NCI-H748 (cell line): ENCODE measurements around the gene PPP1R1C.
A peak's percentile ranks its signal among the peaks of the same experiment; 100 is the strongest.

ENCODE experiments used
- DNase-seq: peaks from one replicate; lab custom pipeline; 2025; ENCODE audit not compliant: unreplicated experiment; lab: John Stamatoyannopoulos, UW

Gene PPP1R1C

DNA sequence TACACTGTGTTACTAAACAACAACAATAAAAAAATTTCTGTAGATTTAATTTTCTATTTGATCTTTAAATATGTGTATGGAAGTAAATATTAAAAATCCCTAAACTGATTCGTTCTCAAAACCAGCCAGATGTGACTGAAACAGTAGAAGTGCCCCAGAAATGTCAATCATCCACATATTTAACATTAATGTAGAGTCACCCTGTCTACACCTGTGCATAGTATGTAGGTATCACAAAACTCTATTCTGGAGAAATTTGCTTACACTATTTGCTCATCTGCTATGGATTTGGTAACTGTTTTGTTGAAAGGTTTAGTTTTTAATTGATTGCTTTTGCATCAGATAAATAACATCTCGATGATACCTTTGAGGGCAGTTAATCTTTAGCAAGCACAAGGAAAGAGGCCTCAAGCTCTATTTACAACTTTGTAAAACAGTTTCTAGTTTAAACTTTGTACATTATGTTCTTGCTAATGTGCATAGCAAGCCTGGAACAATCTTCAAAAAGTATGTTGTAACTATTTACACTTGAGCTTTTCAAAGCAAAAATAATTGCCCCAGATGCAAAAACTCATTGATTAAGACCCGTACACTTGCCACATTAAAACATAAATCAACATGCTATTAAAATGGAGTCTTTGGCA, 76.8 kb downstream of the PPP1R1C start:
- DNase-seq, result no peak

DNA sequence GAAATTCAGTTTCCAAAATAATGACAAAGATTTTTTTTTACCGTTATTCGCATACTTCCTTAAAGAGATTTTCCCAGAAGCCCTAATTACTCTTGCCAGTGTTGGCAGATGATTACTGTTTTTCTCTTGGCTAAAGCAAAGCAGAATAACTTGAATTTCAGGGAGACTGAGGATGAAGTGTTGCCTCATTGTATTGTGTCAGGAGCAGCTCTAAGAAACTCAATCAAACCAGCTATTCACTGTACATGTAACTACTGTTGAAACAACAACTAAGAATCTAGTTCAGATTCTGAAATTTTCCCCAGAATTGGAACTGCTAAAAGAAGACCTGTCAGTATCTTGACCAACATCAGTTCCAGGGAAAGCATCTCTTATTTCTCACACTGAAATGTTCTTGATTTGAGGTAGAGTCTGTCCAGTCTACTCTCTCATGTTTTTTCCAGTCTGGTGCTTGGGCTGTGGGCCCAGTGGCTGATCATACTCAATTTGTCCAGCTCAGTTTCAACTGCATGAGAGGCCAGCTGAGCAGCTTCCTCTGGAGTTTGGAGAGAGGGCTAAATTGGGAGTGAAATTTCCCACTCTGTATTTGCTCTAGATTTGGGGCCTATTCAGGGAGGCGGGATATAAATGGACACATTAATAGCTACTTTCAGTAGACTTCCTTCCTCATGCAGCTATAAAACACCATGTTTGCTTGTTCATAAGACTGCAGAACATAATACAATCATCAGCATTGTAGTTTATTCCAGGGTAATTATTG, 78.5 kb downstream of the PPP1R1C start:
- DNase-seq, result no peak

DNA sequence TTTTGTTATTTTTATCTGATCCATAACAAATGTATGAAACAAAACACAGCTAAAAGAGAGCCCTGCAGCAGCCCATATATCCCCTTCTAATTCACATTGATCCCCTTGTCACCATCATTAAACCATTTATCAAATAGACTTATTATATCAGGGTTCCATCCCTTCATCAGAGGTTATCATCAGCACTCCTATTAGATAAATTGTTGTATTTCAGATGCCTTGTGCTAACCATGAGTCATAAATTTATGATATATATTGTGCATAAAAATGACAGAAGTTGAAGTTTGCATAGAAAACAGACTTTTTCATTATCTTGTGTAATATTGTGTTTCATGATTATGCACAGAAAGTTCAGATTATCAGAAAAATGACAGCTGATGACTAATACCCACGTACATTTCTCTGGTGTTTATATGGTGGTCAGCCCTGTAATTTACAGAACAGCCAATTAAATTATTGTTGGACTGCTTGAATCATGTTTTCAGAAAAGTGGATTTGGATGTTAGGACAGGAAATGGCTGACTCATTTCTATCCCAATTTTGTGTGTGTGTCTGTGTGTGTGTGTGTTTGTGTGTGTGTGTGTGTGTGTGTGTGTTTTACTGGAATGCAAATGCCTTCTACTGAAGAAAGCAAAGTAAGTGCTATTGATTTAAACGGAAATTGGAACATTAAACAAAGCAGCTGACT, 80.9 kb downstream of the PPP1R1C start:
- DNase-seq, result peak; percentile 15

DNA sequence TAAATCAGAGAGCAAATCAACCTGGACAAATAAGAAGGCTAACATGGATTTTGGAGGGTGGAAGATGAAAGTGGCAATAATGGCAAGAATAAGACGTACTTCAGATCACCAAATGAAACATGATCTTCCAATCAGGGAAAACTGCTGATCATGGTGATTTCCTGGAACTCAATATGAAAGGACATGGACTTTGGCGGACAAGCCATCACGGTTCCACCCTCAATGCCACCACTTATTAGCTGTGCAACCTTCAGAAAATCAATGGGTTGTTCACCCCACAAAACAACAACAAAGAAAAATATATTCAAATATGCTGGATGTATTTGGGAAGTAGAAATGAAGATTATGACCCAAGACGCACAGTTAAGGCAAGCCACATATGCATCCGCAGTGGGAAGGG, 81.7 kb downstream of the PPP1R1C start:
- DNase-seq, result no peak

DNA sequence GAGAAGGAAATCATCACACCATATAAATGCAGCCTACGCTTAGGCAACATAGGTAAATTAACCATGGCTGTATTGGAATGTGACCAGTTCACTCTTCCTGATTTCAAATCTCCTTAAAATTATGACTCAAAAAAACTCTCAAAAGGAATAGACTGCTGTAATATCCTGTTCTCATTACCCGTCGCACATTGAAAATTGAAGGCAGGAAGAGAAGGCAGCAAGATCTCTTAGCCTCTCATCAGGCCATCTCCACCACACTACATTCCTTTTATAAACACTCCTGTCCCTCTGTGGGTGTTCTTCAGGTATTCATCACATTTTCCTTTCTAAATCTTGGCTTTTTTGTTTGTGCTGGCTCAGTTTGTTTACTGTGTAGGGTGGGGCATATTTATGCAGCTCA, 83.2 kb downstream of the PPP1R1C start:
- DNase-seq, result no peak

DNA sequence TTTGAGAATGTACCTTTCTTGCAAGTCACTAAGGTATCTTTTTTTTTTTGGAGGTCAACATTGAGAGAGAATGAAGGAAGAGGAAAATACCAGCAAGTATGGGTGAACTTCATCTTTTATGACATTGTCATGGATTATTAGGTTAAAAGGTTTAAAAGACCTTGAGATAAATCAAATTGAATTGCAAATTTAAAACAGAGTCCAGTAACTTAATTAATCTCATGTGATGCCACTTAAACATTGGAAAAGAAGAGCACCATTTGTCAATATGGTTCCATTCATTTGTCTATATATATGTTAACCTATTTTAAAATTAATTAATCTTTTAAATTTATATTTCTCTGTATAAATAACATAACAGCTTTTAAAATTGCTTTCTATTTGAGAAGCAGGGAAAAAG, 83.8 kb downstream of the PPP1R1C start:
- no peak for DNase-seq

DNA sequence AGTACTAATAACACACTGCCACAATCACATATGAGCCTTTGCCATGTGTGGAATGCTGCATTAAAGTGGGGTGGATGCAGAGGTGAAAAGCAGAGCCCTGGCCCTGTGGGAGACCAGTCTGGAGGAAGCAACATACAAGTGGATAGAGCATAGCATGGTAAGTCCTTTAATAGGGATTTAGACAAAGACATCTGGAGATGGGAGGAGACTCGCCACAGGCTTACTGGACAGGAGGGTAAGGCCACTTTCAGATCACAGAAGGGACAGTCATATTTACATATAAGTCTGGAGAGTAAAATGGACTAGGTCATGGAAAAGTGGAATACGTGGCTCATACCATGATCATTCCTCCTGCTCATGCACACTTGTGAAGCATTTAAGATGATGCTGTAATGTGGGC, 84.3 kb downstream of the PPP1R1C start:
- DNase-seq, result no peak

DNA sequence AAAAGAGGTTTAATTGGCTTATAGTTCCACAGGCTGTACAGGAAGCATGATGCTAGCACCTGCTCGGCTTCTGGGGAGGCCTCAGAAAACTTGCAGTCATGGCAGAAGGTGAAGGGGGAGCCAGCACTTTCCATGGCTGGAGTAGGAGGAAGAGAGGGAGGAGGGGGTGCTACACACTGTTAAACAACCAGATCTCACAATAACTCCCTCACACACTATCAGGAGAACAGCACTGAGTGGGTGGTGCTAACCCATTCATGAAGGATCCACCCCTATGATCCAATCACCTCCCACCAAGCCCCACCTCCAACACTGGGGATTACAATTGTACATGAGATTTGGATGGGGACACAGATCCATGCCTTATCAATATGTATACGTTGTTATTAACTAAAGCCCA, 85.1 kb downstream of the PPP1R1C start:
- DNase-seq, result no peak

DNA sequence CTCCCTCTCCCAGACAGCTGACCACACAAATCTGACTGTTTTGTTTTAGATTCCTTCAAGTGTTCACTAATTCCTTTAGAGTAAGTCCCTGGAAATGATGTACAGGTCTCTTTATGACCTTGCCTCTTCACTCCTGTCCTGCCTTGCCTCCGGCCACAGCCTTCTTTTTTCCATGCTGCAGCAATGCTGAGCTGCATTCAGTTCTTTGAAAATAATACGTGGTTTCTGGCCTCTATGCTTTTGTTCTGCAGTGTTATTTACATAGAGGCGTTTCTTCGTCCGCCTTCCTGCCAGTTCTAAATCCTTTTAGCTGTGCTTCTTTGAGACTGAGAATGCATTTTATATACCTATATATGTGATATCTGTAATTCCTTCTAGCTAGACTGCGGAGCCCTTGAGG, 87.2 kb downstream of the PPP1R1C start:
- DNase-seq, result no peak

DNA sequence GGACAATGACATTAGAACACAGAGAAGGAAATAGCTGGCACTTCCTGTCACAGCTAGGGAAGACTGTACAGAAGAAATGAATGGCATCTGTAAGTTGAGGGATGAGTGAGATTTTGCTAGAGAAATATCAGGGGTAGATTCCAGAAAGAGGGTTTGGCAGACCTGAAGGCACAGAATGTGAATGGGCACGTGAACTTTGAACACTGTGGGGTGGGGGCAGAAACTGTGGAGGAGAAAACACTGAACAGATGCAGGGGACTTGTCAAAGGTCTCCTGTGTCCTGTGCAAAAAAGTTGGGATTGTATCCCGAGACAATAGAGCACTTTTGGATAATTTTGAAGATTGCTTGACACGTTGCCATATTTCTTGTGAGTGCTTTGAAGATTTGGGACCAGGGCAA, 88.0 kb downstream of the PPP1R1C start:
- DNase-seq, result no peak

DNA sequence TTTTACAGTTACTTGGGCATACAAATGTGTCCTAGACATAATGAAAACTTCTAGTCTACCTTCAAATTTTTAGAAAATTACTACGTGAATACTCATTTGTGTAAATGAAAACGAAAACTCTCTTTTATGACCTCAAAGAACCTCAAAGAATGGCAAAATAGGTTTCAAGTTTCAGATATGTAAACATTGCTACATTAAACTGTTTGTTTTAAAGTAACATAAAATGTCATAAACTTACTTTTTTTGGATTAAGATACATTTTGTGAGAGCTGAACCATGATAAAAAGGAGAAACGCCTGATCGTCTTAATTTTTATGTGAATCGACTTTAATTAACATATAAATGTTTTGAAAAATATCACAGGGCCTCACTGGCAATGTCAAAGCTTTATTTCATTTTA, 91.4 kb downstream of the PPP1R1C start:
- DNase-seq, result peak; percentile 33

DNA sequence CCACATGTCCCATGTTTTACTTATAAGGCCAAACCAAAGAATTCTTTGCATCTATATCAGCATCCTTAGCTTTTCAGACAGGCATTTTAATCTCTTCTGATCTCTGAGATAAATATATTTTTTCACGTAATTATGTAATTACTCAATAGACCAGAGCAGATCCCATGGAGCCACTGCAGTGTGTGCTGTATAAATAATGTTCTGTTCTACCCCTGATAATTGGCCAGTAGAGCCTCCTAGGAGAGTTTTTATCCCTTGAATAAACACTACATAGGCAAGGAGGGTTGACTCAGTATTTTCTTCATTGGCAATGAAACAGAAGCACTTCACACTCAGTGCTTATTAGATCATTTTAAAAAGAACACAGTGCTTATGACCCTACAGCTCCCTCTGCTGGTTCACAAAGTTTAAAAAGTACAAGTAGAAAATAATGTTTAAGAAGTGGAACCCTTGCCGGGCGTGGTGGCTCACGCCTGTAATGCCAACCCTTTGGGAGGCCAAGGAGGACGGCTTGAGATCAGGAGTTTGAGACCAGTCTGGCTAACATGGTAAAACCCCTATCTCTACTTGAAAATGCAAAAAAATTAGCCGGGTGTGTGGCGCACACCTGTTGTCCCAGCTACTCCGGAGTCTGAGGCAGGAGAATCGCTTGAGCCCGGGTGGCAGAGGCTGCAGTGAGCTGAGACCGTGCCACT, 91.9 kb downstream of the PPP1R1C start:
- DNase-seq, result peak; percentile 99

DNA sequence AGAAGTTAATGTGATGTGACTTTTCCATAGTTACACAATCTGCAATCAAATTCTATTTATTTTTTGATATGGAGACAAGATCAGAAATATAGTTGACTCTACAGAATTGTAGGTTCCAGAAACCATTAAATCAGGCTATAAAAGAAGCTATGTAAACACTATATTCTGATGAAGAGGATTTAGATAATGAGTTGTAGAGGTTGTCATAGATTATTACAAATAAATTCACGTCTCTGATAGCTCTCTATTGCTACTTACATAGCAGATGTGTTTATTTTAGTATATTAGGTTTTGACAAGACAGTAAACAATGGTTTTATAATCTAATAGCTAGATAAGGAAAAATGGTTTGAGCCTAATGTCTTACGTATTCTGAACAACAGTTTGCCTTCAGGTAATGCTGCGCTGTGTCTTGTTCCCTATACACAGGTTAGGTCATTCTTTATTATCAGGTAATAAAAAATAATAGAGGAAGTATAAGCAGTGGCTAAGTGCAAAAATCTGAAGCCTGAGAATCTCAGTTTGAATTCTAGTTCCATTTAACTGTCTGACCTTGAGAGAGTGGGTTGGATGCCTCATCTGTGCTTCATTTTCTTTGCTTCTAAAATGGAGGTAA, 93.4 kb downstream of the PPP1R1C start:
- peak; percentile 85 for DNase-seq

DNA sequence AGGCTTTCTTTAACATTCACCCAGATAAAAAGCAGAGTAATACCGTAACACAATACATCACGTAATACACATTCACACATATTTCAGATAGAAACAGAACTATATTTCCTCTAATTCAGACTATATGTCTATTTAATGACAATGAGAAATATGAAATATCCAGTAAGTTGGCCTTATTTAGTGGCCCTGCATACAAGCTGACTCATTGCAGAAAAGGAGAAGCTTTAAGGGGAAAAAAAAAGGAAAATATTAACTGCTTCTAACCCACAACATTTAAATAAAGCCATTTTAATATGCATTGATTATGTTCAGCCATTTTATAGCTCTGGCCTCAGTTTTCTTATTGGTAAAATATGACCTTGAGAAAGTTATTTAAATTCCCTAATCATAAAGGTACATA, 94.8 kb downstream of the PPP1R1C start:
- DNase-seq, result no peak

DNA sequence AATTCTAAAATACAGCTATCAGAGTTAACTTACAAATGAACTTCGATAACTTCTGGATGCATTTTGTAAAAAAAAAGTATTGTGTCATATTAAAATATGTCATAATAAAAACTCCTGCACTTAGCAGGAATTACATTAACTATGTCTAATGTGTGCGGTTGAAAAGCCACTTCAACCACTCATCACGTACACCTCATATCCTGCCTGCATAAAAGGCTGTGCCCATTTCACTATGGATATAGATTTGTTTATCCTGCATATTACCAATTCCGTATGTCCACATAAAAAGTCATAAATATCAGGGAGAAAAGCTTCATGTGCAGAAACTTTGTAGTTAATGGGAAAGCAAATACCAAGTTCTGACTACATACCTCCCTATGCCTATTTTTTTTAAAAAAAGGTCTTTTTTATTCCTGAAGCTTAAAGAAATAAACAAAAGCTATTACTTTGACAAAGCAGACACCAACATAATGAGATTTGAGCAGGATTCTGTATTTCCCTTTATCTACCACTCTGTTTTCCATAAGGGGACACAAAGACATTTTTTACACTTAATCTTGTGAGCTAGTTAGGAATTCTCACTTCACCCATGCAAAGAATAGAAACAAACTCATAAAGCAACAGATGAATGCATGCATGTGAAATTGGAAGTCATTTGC, 96.1 kb downstream of the PPP1R1C start:
- peak; percentile 72 for DNase-seq

DNA sequence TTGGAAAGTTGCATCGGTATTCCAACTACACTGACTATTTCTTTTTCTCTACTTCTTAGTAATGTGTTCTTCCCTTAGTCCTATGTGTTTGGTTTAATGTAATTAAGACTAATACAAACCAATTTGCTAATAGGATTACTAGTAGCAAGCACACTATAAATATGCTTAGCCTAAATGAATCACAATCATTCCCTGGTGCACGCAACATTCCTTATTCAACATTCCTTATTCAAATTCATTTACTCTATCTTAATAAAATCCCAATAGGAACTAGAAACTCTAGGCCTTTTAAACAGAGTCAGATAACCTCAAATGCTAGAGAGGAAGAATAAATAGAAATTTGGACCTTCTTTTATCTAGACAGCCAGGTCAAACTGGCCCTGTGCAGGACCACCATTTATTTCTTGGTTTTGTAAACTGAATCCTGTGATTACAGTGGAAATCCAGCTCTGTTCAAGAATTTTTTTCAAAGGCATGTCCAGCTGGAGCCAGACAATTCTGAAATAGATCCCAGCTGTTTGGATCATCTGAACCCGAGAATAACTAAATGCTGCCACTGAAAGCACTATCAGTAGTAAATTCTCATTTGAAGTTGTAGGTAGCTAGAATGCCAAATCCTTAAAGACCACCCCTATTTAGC, 103.1 kb downstream of the PPP1R1C start:
- no peak for DNase-seq

DNA sequence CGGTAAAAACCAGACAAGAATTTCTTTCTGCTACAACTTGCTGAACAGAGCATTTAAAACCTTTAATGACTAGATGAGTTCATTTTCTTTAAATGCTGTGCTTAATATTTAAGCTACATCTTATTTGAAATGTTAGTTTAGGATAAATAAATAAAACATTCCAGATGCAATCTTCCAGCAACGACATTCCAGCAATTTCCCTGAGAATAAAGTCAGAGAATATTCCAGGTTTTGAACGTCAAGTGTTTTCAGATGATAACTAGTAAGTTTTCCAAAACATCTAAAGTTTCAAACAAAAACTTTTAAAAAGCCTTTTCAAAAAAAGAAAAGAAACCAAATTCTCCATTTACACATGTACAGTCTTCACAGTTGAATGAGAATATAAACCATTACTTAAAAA, 104.8 kb downstream of the PPP1R1C start:
- DNase-seq, result no peak

DNA sequence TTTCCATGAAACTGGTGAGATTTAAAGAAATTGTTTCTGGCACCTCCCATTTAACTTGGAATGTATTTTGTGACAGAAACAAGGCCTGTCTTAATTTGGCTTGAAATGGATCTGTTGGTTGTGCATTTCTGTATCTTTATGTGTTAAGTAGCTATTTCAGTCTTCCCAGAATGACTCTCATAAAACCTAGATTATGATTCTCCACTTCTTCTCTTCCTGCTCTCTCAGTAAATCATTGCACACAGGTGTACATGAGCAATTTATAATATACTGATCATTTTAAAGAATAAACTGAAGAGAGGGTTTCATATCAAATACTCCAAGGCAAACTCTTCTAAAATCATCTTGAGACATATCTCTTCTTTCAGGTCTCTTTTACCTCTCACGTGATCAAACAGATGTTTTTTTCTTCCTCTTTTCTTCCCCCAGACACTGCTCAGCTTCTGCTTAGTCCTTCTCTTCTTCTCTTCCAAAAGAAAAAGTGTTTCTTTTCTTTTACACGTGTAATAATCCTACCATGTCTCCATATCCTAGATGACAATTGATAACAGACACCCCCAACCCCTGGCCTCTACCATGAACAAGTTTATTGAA, 112.0 kb downstream of the PPP1R1C start:
- DNase-seq, result no peak

DNA sequence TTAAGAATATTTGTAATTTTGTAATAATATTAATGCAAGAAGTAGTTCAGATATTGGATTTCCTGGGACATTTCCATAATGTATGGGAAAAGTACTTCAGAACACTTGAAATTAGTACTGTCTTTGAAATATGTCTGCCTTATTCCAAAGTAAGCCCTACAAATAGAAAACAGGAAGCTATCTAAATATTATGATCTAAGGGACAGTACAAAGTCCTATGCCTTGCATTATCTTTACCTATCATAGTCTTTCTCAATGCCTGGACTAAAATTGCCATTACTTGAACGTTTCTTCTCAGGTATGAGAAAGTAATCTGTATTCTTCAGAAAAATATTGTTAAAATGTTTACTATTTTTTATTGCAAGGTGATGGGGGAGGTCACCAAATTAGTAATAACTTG, 113.0 kb downstream of the PPP1R1C start:
- DNase-seq, result no peak

DNA sequence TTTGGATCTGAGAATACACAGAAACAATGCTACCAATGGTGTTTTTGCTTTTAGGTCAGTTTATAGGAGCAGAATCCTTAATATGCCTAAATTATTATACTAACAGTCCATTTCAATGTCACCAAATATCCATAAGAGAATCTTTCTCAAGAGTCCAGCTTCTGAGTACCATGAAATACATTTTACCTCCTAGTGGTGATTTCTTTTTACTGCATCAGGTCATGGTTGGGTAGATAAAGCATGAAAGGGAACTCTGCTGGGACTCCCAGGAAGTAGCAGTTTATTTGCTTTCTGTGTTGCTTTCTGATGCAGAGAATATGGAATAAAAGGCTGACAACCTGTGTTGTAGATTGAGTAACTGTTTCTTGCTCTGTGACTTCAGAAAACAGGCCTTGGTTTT, 115.6 kb downstream of the PPP1R1C start:
- no peak for DNase-seq
